Right ventricle myocardium superior (tissue), 1 donor: ENCODE measurements around the gene LGR4. TPM values are rescaled to one million over a fixed set of nuclear protein-coding genes. Genes with fewer than 3 reads are reported as not detected.

ENCODE experiments used
- ATAC-seq: fragments of 200-7000 bp; cut with Tn5 transposase; one replicate; pipeline ENCODE4 v1.9.1; 2020; ENCODE audit warnings: mild to moderate bottlenecking; ENCODE audit not compliant: poor library complexity
- DNase-seq: peaks from one replicate; pipeline ENCODE4 v3.0.0-alpha.2; 2020
- intact Hi-C: fragments of 100-400 bp; cut with DNase I; formaldehyde crosslinking; loops from one replicate; pipeline ENCODE4 v1.11.2; 2022
- total RNA-seq: library from RNA; stranded (reverse); fragmentation: NEBNext Ultra II Directional; extraction: Animal tissue kit (Norgen Biotek cat#: 25700); gene quantifications from one replicate; pipeline ENCODE4 v1.2.1, GENCODE V29; 2021
- donor health status: DM: no; HTN: yes; CAD: no; lungs with severe emphysema.

Gene LGR4
- total RNA-seq, 1 donor from 2014 or later, result 24.2 TPM

GRCh38 chr11:27373392-27373791, 99.2 kb downstream of the LGR4 start:
- no peak for DNase-seq
- intact Hi-C loops, result no loop called here
- no peak for ATAC-seq

GRCh38 chr11:27372164-27372563, 100.4 kb downstream of the LGR4 start:
- intact Hi-C loops, result no loop called here
- DNase-seq, result no peak
- ATAC-seq, result no peak

- ATAC-seq (no peak), DNase-seq (no peak)
- intact Hi-C loops, result no loop called here
Measured at GRCh38 chr11:27371489-27371888, 101.1 kb downstream of the LGR4 start.

GRCh38 chr11:27370374-27370773, 102.2 kb downstream of the LGR4 start:
- intact Hi-C loops, result no loop called here
- DNase-seq (no peak), ATAC-seq (no peak)

GRCh38 chr11:27367881-27368280, 104.7 kb downstream of the LGR4 start:
- ATAC-seq (no peak), DNase-seq (no peak)
- intact Hi-C loops, result loop anchor here (10.0 kb wide), 1 partner anchor 107 kb away; the partner anchor contains the start of gene LGR4

GRCh38 chr11:27363576-27364117, 108.9 kb downstream of the LGR4 start:
- ATAC-seq, result no peak

GRCh38 chr11:27362749-27363575, 109.6 kb downstream of the LGR4 start, which contains the start of gene CCDC34:
Gene CCDC34, minus strand, starts transcription at chr11:27363215. Its CDS starts 21 bp downstream, at chr11:27363194.
- ATAC-seq (peak; percentile 99), DNase-seq (peak; percentile 94)
- intact Hi-C loops, result loop anchor here (10.0 kb wide), 1 partner anchor 112 kb away; the partner anchor contains the start of gene LGR4

More at GRCh38 chr11:27363576-27364117, 108.9 kb downstream of the LGR4 start:
- intact Hi-C loops, result loop anchor here (10.0 kb wide), 1 partner anchor 111 kb away; the partner anchor contains the start of gene LGR4
- no peak for DNase-seq

GRCh38 chr11:27361649-27362431, 110.8 kb downstream of the LGR4 start:
- intact Hi-C loops, result loop anchor here (10.0 kb wide), 1 partner anchor 113 kb away; the partner anchor contains the start of gene LGR4
- DNase-seq (no peak), ATAC-seq (no peak)

- DNase-seq (no peak), ATAC-seq (no peak)
- intact Hi-C loops, result no loop called here
Measured at GRCh38 chr11:27358296-27358695, 114.3 kb downstream of the LGR4 start.

- intact Hi-C loops, result no loop called here
- no peak for ATAC-seq
- DNase-seq, result no peak
Measured at GRCh38 chr11:27357250-27357649, 115.3 kb downstream of the LGR4 start.

GRCh38 chr11:27356624-27357222, 115.9 kb downstream of the LGR4 start:
- intact Hi-C loops, result no loop called here
- no peak for DNase-seq

GRCh38 chr11:27355575-27356104, 117.0 kb downstream of the LGR4 start:
- ATAC-seq (peak; percentile 35), DNase-seq (no peak)
- intact Hi-C loops, result no loop called here

More at GRCh38 chr11:27356624-27357222, 115.9 kb downstream of the LGR4 start:
- ATAC-seq, result no peak

- DNase-seq, result no peak
- peak; percentile 49 for ATAC-seq
- intact Hi-C loops, result no loop called here
Measured at GRCh38 chr11:27354359-27354965, 118.1 kb downstream of the LGR4 start.

- no peak for ATAC-seq
- no peak for DNase-seq
- intact Hi-C loops, result no loop called here
Measured at GRCh38 chr11:27353593-27354358, 118.8 kb downstream of the LGR4 start.

- ATAC-seq (no peak), DNase-seq (no peak)
- intact Hi-C loops, result no loop called here
Measured at GRCh38 chr11:27352781-27353180, 119.8 kb downstream of the LGR4 start.

GRCh38 chr11:27350511-27350910, 122.1 kb downstream of the LGR4 start:
- intact Hi-C loops, result no loop called here
- ATAC-seq, result no peak
- DNase-seq, result no peak

- DNase-seq (no peak), ATAC-seq (no peak)
- intact Hi-C loops, result no loop called here
Measured at GRCh38 chr11:27349919-27350318, 122.7 kb downstream of the LGR4 start.
